Measurements from ENCODE around the gene FSD1.

DNA sequence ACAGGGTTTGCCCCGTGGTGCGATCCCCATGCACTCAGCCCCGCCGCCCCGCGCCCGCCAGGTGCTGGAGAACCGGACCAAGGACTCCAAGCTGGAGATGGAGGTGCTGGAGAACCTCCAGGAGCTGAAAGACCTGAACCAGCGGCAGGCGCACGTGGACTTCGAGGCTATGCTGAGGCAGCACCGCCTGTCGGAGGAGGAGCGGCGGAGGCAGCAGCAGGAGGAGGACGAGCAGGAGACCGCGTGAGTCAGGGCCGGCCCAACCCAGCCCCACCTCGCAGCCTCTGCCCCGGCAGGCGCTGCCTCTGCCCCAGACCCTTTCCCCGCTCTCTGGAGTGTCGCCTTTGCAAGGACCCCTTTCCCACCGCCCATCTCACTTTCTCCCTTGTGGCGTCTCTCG is 46.2 kb upstream of the FSD1 start:
- no peak for TF ChIP-seq POLR2AphosphoS5 (IDR thresholded peaks at IDR 0.05)
- TF ChIP-seq, protein P1, sequence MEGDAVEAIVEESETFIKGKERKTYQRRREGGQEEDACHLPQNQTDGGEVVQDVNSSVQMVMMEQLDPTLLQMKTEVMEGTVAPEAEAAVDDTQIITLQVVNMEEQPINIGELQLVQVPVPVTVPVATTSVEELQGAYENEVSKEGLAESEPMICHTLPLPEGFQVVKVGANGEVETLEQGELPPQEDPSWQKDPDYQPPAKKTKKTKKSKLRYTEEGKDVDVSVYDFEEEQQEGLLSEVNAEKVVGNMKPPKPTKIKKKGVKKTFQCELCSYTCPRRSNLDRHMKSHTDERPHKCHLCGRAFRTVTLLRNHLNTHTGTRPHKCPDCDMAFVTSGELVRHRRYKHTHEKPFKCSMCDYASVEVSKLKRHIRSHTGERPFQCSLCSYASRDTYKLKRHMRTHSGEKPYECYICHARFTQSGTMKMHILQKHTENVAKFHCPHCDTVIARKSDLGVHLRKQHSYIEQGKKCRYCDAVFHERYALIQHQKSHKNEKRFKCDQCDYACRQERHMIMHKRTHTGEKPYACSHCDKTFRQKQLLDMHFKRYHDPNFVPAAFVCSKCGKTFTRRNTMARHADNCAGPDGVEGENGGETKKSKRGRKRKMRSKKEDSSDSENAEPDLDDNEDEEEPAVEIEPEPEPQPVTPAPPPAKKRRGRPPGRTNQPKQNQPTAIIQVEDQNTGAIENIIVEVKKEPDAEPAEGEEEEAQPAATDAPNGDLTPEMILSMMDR (IDR thresholded peaks at IDR 0.05): no peak
- TF ChIP-seq EP300 (IDR thresholded peaks at IDR 0.05): no peak
